K562 (cell line): Measurements from ENCODE around the gene ALOX5. TPM values are rescaled to one million over a fixed set of nuclear protein-coding genes. Genes with fewer than 3 reads are reported as not detected.

ENCODE experiments used
- ARHGAP35 ChIP-seq: fragments of 450-650 bp; IDR thresholded peaks from 2 replicates; pipeline ENCODE4 v1.6.1; 2018; ENCODE audit not compliant: partially characterized antibody
- COPS2 ChIP-seq: fragments of 450-650 bp; conservative IDR thresholded peaks from 2 replicates; pipeline ENCODE4 v1.6.1; 2016; ENCODE audit warnings: mild to moderate bottlenecking, moderate library complexity
- HES1 ChIP-seq: fragments of 450-650 bp; IDR thresholded peaks from 2 replicates; pipeline ENCODE4 v1.6.1; 2016; ENCODE audit warnings: low read depth, mild to moderate bottlenecking, moderate library complexity
- MLX ChIP-seq, 2 experiments: fragments of 450-650 bp in 1 of 2; sonication (generic) in 1 of 2; formaldehyde crosslinking; conservative IDR thresholded peaks; 2 replicates each; pipeline versions ENCODE4 v1.4.0 to v1.8.1; 2020 to 2022; ENCODE audit warnings: mild to moderate bottlenecking in 1 of 2, missing genetic modification reagents in 1 of 2
- NELFE ChIP-seq: IDR thresholded peaks from 2 replicates; pipeline ENCODE4 v1.6.1; 2011; ENCODE audit warnings: mild to moderate bottlenecking; ENCODE audit not compliant: insufficient read depth, insufficient read length
- SMAD3 ChIP-seq: fragments of 450-650 bp; formaldehyde crosslinking; conservative IDR thresholded peaks from 2 replicates; pipeline ENCODE4 v1.4.0; 2020; ENCODE audit warnings: mild to moderate bottlenecking
- ZNF318 ChIP-seq, 2 experiments: fragments of 450-650 bp; IDR thresholded peaks; 2 replicates each; pipeline ENCODE4 v1.6.1; 2016; ENCODE audit warnings: mild to moderate bottlenecking in 2 of 2, borderline replicate concordance in 1 of 2, low read depth in 1 of 2, moderate library complexity in 1 of 2
- ZNF609 ChIP-seq: sonication (generic); formaldehyde crosslinking; IDR thresholded peaks from 2 replicates; pipeline ENCODE4 v1.8.1; 2023; ENCODE audit warnings: missing genetic modification reagents, mild to moderate bottlenecking, borderline replicate concordance
- ZNF655 ChIP-seq: fragments of 250-450 bp; sonication (Bioruptor Pico); IDR thresholded peaks from 2 replicates; pipeline ENCODE4 v1.5.0; 2021
- polyA plus RNA-seq, 8 experiments: library from polyadenylated mRNA; depleted of rRNA in 4 of 8; stranded (reverse) in 5 of 8; unstranded in 3 of 8; fragments of >200 nt; fragmentation: Nextera tagmentation in 2 of 8; fragmentation: Illumina TruSeq in 1 of 8; extraction: Ambion mirVana in 2 of 8; extraction: Trizol in 1 of 8; gene quantifications; 2 replicates each; pipeline versions ENCODE4 v1.2.1 to v1.2.3, GENCODE V29; 2011 to 2014; ENCODE audit warnings: inconsistent platforms in 1 of 8, missing spikeins in 1 of 8
- total RNA-seq, 7 experiments: library from RNA; depleted of rRNA in 6 of 7; stranded (reverse); fragments of >200 nt in 6 of 7; fragmentation: Illumina TruSeq in 2 of 7; extraction: Trizol in 2 of 7; gene quantifications; 2 replicates each; pipeline versions ENCODE4 v1.2.1 to v1.2.3, GENCODE V29; 2011 to 2021; ENCODE audit warnings: low replicate concordance in 1 of 7

ALOX5 gene
- total and polyA plus RNA-seq, 9 of the 15 experiments (the other 6 are each of a cell fraction or from before 2014, with no cell fraction given), result 0.10 to 2.4 (median 1.4) TPM

GRCh38 chr10:45470098-45471012 lies 96.3 kb downstream of the ALOX5 start (continued):
- TF ChIP-seq ZNF655 (CRISPR knock-in tag) (no peak), HES1 (peak; percentile 98), ZNF609 (no peak), COPS2 (no peak), SMAD3 (CRISPR knock-in tag) (peak; percentile 35), ARHGAP35 (no peak), ZNF318 (IDR thresholded peaks at IDR 0.05; ENCODE audit: borderline replicate concordance in 1 of 2, low read depth in 1 of 2) (peak; percentile 92 to 95), NELFE (no peak), MLX (CRISPR knock-in tag; conservative IDR thresholded peaks at IDR 0.05) (no peak)
